KMS-11 (cell line): ENCODE measurements around the gene FGGY.

Experiments
- H2AFZ ChIP-seq: fragments of 200-600 bp; sonication (generic); 2 replicates; pipeline ENCODE4 v1.6.1; 2016; ENCODE audit warnings: antibody characterized with exemption, mixed run types, low read depth
- H3K27ac ChIP-seq: fragments of 200-600 bp; sonication (generic); 2 replicates; pipeline ENCODE4 v1.6.1; 2016; ENCODE audit warnings: mild to moderate bottlenecking, mixed run types
- H3K27me3 ChIP-seq: fragments of 200-600 bp; sonication (generic); 2 replicates; pipeline ENCODE4 v1.6.1; 2017; ENCODE audit warnings: mild to moderate bottlenecking, low read depth, mixed run types, moderate library complexity; ENCODE audit not compliant: insufficient read depth
- H3K36me3 ChIP-seq: fragments of 200-600 bp; sonication (generic); 2 replicates; pipeline ENCODE4 v1.6.1; 2017; ENCODE audit warnings: mild to moderate bottlenecking, mixed run types; ENCODE audit not compliant: insufficient read depth
- H3K4me1 ChIP-seq: fragments of 200-600 bp; sonication (generic); 2 replicates; pipeline ENCODE4 v1.6.1; 2016; ENCODE audit warnings: mild to moderate bottlenecking, low read depth, mixed run types; ENCODE audit not compliant: poor library complexity, severe bottlenecking
- H3K4me2 ChIP-seq: fragments of 200-600 bp; sonication (generic); 2 replicates; pipeline ENCODE4 v1.7.0; 2016; ENCODE audit warnings: mild to moderate bottlenecking, mixed run types
- H3K4me3 ChIP-seq: fragments of 200-600 bp; sonication (generic); IDR thresholded peaks from 2 replicates; pipeline ENCODE4 v1.6.1; 2017; ENCODE audit warnings: low read depth, low read length, mixed read lengths; ENCODE audit not compliant: insufficient read depth
- H3K79me2 ChIP-seq: fragments of 200-600 bp; sonication (generic); 2 replicates; pipeline ENCODE4 v1.6.1; 2016; ENCODE audit warnings: low read depth, mixed run types; ENCODE audit not compliant: insufficient read depth
- H3K9ac ChIP-seq: fragments of 200-600 bp; sonication (generic); 2 replicates; pipeline ENCODE4 v1.6.1; 2016; ENCODE audit warnings: mild to moderate bottlenecking, mixed run types
- H4K20me1 ChIP-seq: fragments of 200-600 bp; sonication (generic); 2 replicates; pipeline ENCODE4 v1.6.1; 2016; ENCODE audit warnings: mild to moderate bottlenecking, mixed run types; ENCODE audit not compliant: insufficient read depth
- TF ChIP-seq, protein P1 (sequence below): fragments of 200-600 bp; sonication (generic); conservative IDR thresholded peaks from 2 replicates; pipeline ENCODE4 v1.6.1; 2017; ENCODE audit warnings: low read depth, mild to moderate bottlenecking, antibody characterized with exemption, low read length, moderate library complexity, mixed read lengths

Gene FGGY

GRCh38 chr1:59422921-59423575 lies 126.2 kb downstream of the FGGY start:
- Histone ChIP-seq H3K27ac (no peak overlapping the region), H3K79me2 (no peaks in the 10 kb centered on the region)
- TF ChIP-seq, protein P1, sequence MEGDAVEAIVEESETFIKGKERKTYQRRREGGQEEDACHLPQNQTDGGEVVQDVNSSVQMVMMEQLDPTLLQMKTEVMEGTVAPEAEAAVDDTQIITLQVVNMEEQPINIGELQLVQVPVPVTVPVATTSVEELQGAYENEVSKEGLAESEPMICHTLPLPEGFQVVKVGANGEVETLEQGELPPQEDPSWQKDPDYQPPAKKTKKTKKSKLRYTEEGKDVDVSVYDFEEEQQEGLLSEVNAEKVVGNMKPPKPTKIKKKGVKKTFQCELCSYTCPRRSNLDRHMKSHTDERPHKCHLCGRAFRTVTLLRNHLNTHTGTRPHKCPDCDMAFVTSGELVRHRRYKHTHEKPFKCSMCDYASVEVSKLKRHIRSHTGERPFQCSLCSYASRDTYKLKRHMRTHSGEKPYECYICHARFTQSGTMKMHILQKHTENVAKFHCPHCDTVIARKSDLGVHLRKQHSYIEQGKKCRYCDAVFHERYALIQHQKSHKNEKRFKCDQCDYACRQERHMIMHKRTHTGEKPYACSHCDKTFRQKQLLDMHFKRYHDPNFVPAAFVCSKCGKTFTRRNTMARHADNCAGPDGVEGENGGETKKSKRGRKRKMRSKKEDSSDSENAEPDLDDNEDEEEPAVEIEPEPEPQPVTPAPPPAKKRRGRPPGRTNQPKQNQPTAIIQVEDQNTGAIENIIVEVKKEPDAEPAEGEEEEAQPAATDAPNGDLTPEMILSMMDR, result no peak

GRCh38 chr1:59427155-59427554 lies 130.3 kb downstream of the FGGY start:
- TF ChIP-seq, protein P1, result no peak
- H3K27me3 ChIP-seq, result no peaks in the 10 kb centered on the region
- H3K4me3 ChIP-seq, result no peak overlapping the region
- no peak overlapping the region for H3K9ac ChIP-seq
- no peaks in the 10 kb centered on the region for H3K79me2 ChIP-seq
- no peaks in the 10 kb centered on the region for H3K36me3 ChIP-seq
- H2AFZ ChIP-seq, result no peak overlapping the region
- H4K20me1 ChIP-seq, result no peaks in the 10 kb centered on the region
- no peak overlapping the region for H3K4me2 ChIP-seq
- no peak overlapping the region for H3K27ac ChIP-seq
- peaks cover 2% of the 10 kb centered on the region for H3K4me1 ChIP-seq

More at GRCh38 chr1:59422921-59423575, 126.2 kb downstream of the FGGY start:
- Histone ChIP-seq H3K9ac (no peak overlapping the region), H3K27me3 (no peaks in the 10 kb centered on the region), H3K36me3 (no peaks in the 10 kb centered on the region), H2AFZ (no peak overlapping the region), H4K20me1 (no peaks in the 10 kb centered on the region), H3K4me1 (no peaks in the 10 kb centered on the region), H3K4me2 (no peak overlapping the region), H3K4me3 (no peak overlapping the region)

DNA sequence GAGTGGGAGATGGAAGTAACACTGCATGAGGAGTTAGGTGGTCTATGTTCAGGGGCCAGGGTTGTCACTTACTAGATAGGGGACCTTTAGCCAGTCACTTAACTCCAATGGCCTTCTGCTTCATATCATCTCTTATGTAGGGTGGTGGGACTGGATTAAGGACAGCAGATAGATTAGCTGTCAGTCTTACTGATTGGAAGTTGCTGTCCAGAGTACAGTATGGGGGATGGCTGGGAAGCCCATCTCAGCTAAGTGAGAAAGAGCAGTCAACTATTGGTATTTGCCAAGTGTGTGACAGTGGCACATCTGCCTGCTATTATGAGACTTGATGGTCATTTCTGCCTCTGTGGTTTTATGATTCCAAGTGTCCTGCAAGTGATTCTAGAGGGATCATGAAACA lies 130.9 kb downstream of the FGGY start:
- no peak overlapping the region for H3K27ac ChIP-seq
- H3K4me1 ChIP-seq, result peaks cover 8% of the 10 kb centered on the region
- no peaks in the 10 kb centered on the region for H3K36me3 ChIP-seq
- no peak overlapping the region for H3K9ac ChIP-seq
- no peaks in the 10 kb centered on the region for H3K27me3 ChIP-seq
- no peak overlapping the region for H3K4me3 ChIP-seq
- no peaks in the 10 kb centered on the region for H4K20me1 ChIP-seq
- no peak overlapping the region for H3K4me2 ChIP-seq
- TF ChIP-seq, protein P1, result no peak
- no peaks in the 10 kb centered on the region for H3K79me2 ChIP-seq
- H2AFZ ChIP-seq, result no peak overlapping the region

DNA sequence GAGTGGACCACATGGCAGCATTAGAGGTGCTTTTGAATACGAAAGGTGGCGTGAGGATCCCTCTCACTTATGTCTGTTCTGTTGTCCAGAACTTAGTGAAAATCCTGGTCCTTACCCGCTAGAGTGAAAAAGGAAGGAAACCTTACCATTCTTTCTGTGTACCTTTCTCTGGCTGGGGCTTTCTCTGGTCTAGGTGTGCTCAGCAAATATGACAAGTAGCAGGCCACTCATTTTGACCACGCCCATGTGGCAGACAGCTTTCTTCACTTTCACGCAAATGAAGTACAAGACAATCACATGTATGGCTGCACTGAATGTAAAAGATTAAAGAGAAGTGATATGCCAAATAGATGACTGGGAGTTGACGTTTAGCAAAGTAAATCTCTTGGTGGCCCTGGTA lies 131.9 kb downstream of the FGGY start:
- H3K79me2 ChIP-seq, result no peaks in the 10 kb centered on the region

More for the DNA sequence above, 131.9 kb downstream of the FGGY start:
- H3K4me3 ChIP-seq, result no peak overlapping the region
- H2AFZ ChIP-seq, result no peak overlapping the region
- H3K36me3 ChIP-seq, result no peaks in the 10 kb centered on the region
- H3K9ac ChIP-seq, result no peak overlapping the region
- TF ChIP-seq, protein P1, result no peak
- no peaks in the 10 kb centered on the region for H4K20me1 ChIP-seq
- no peak overlapping the region for H3K4me2 ChIP-seq
- no peak overlapping the region for H3K27ac ChIP-seq
- peaks cover 11% of the 10 kb centered on the region for H3K4me1 ChIP-seq
- no peaks in the 10 kb centered on the region for H3K27me3 ChIP-seq
